ENCODE measurements around the gene UBE2O. TPM values are rescaled to one million over a fixed set of nuclear protein-coding genes. Genes with fewer than 3 reads are reported as not detected.

UBE2O gene
- total and polyA plus RNA-seq, 4 donors, result 3.3 to 71.5 (median 9.2) TPM

DNA sequence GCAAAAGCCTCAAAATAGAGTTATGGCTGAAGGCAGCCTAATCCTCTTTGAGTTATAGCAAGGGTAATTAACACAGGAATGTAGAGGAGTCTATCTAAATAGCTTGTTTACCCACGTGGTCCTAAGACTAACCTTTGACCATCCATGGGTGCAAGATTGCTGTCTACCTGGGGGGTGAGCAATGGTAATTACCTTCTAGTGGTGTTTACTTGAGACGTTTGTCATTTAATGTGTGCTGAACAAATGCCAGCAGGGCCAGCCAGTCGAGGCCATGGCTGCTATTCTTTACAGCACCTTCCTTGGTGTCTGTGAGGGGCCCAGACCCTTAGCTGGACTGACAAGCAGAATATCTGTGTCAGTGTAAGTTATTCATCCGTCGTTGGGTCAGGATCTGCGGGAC lies 85.3 kb downstream of the UBE2O start:
- no peak overlapping the region for H3K27ac ChIP-seq (ENCODE audit: low read depth in 1 of 2, low read length in 2 of 2)
- H3K9me3 ChIP-seq (ENCODE audit: control insufficient read depth in 4 of 4, low read length in 3 of 4), result no peaks in the 10 kb centered on the region
- H3K9ac ChIP-seq (ENCODE audit: low read depth in 1 of 2, low read length in 2 of 2), result no peak overlapping the region
- no peak for DNase-seq (ENCODE audit: low spot score)
- 73% methylated on average over 6 of the region's 6 CpGs for WGBS
- H3K4me3 ChIP-seq (ENCODE audit: low read depth in 1 of 3, low read length in 3 of 3), result no peak overlapping the region
- H3K36me3 ChIP-seq (ENCODE audit: control insufficient read depth in 4 of 4, insufficient read depth in 3 of 4, low read depth in 1 of 4, low read length in 3 of 4), result no peaks in the 10 kb centered on the region
- no peaks in the 10 kb centered on the region for H3K27me3 ChIP-seq (ENCODE audit: control insufficient read depth in 4 of 4, insufficient read depth in 4 of 4, low read length in 3 of 4)
- no peak for TF ChIP-seq JUND (IDR thresholded peaks at IDR 0.05)
- no peak for TF ChIP-seq TAF1 (conservative IDR thresholded peaks at IDR 0.05)
- TF ChIP-seq RXRA (IDR thresholded peaks at IDR 0.05), result no peak
- TF ChIP-seq FOXA2 (IDR thresholded peaks at IDR 0.05), result no peak
- no peaks in the 10 kb centered on the region for H3K4me1 ChIP-seq (ENCODE audit: control insufficient read depth in 4 of 4, insufficient read depth in 4 of 4, low read length in 3 of 4)

DNA sequence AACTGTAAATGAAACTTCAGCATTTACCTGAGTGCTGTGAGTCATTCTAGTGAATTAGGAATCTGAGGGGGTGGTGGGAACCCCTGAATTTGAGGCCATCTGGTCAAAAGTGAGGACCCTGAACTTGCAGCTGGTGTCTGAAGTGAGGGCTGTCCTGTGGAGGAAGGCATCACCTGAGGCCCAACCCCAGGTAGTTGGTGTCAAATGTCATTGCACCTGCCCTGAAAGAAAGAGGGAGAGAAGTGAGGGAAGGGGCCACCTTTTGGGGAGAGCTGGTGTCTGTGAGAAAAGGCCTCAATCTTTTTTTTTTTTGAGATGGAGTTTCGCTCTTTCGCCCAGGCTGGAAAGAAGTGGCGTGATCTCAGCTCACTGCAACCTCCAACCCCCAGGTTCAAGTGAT lies 86.7 kb downstream of the UBE2O start:
- H3K9ac ChIP-seq (ENCODE audit: low read depth in 1 of 2, low read length in 2 of 2), result no peak overlapping the region
- no peaks in the 10 kb centered on the region for H3K36me3 ChIP-seq (ENCODE audit: control insufficient read depth in 4 of 4, insufficient read depth in 3 of 4, low read depth in 1 of 4, low read length in 3 of 4)
- 95% methylated on average over 3 of the region's 3 CpGs for WGBS
- H3K27me3 ChIP-seq (ENCODE audit: control insufficient read depth in 4 of 4, insufficient read depth in 4 of 4, low read length in 3 of 4), result no peaks in the 10 kb centered on the region
- H3K9me3 ChIP-seq (ENCODE audit: control insufficient read depth in 4 of 4, low read length in 3 of 4), result no peaks in the 10 kb centered on the region
- no peaks in the 10 kb centered on the region for H3K4me1 ChIP-seq (ENCODE audit: control insufficient read depth in 4 of 4, insufficient read depth in 4 of 4, low read length in 3 of 4)
- no peak overlapping the region for H3K4me3 ChIP-seq (ENCODE audit: low read depth in 1 of 3, low read length in 3 of 3)
- no peak for DNase-seq (ENCODE audit: low spot score)
- H3K27ac ChIP-seq (ENCODE audit: low read depth in 1 of 2, low read length in 2 of 2), result no peak overlapping the region
- TF ChIP-seq TAF1 (conservative IDR thresholded peaks at IDR 0.05) (no peak), RXRA (IDR thresholded peaks at IDR 0.05) (no peak), YY1 (IDR thresholded peaks at IDR 0.05) (no peak), FOXA1 (IDR thresholded peaks at IDR 0.05) (no peak), NR2F2 (IDR thresholded peaks at IDR 0.05) (no peak), RAD21 (IDR thresholded peaks at IDR 0.05) (no peak), SP1 (IDR thresholded peaks at IDR 0.05) (no peak), FOXA2 (IDR thresholded peaks at IDR 0.05) (no peak)
- TF ChIP-seq, protein P1, sequence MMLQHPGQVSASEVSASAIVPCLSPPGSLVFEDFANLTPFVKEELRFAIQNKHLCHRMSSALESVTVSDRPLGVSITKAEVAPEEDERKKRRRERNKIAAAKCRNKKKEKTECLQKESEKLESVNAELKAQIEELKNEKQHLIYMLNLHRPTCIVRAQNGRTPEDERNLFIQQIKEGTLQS (IDR thresholded peaks at IDR 0.05), result no peak
- TF ChIP-seq, protein P2, sequence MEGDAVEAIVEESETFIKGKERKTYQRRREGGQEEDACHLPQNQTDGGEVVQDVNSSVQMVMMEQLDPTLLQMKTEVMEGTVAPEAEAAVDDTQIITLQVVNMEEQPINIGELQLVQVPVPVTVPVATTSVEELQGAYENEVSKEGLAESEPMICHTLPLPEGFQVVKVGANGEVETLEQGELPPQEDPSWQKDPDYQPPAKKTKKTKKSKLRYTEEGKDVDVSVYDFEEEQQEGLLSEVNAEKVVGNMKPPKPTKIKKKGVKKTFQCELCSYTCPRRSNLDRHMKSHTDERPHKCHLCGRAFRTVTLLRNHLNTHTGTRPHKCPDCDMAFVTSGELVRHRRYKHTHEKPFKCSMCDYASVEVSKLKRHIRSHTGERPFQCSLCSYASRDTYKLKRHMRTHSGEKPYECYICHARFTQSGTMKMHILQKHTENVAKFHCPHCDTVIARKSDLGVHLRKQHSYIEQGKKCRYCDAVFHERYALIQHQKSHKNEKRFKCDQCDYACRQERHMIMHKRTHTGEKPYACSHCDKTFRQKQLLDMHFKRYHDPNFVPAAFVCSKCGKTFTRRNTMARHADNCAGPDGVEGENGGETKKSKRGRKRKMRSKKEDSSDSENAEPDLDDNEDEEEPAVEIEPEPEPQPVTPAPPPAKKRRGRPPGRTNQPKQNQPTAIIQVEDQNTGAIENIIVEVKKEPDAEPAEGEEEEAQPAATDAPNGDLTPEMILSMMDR (IDR thresholded peaks at IDR 0.05; ENCODE audit: low read depth, low read length, missing input control), result no peak

DNA sequence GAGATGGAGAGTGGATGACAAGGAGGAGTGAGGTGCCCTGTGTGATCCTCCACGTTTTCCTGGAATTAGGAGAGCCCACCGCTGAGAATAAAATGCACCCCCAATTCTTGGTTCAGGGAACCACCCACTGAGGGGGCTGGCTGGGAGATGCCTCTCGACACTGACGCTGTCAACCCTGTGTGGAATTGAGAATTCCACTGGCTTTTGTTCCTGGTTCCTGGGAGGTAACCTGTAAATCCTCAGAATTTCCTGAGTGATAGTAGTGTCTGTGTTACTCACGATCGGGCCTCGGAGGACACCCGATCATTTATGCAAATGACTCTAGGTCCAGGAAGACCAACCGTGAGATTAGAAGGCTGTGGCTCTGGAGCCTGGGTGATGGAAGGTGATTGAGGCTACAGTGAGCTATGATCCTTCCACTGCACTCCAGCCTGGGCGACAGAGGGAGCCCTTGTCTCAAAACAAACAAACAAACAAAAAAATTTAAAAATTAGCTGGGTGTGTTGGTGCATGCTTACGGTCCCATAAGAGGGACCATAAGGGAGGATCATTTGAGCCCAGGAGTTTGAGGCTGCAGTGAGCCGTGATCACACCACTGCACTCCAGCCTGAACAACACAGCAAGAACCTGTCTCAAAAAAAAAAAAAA lies 87.6 kb downstream of the UBE2O start:
- Histone ChIP-seq H3K4me3 (ENCODE audit: low read depth in 1 of 3, low read length in 3 of 3) (no peak overlapping the region), H3K9me3 (ENCODE audit: control insufficient read depth in 4 of 4, low read length in 3 of 4) (no peaks in the 10 kb centered on the region), H3K27ac (ENCODE audit: low read depth in 1 of 2, low read length in 2 of 2) (no peak overlapping the region), H3K27me3 (ENCODE audit: control insufficient read depth in 4 of 4, insufficient read depth in 4 of 4, low read length in 3 of 4) (no peaks in the 10 kb centered on the region), H3K4me1 (ENCODE audit: control insufficient read depth in 4 of 4, insufficient read depth in 4 of 4, low read length in 3 of 4) (no peaks in the 10 kb centered on the region), H3K36me3 (ENCODE audit: control insufficient read depth in 4 of 4, insufficient read depth in 3 of 4, low read depth in 1 of 4, low read length in 3 of 4) (no peaks in the 10 kb centered on the region), H3K9ac (ENCODE audit: low read depth in 1 of 2, low read length in 2 of 2) (no peak overlapping the region)
- no peak for DNase-seq (ENCODE audit: low spot score)
- WGBS, result 43% methylated on average over 12 of the region's 12 CpGs
- no peak for TF ChIP-seq HNF4G (IDR thresholded peaks at IDR 0.05)
- TF ChIP-seq FOXA1 (IDR thresholded peaks at IDR 0.05), result no peak
- TF ChIP-seq, protein P3, sequence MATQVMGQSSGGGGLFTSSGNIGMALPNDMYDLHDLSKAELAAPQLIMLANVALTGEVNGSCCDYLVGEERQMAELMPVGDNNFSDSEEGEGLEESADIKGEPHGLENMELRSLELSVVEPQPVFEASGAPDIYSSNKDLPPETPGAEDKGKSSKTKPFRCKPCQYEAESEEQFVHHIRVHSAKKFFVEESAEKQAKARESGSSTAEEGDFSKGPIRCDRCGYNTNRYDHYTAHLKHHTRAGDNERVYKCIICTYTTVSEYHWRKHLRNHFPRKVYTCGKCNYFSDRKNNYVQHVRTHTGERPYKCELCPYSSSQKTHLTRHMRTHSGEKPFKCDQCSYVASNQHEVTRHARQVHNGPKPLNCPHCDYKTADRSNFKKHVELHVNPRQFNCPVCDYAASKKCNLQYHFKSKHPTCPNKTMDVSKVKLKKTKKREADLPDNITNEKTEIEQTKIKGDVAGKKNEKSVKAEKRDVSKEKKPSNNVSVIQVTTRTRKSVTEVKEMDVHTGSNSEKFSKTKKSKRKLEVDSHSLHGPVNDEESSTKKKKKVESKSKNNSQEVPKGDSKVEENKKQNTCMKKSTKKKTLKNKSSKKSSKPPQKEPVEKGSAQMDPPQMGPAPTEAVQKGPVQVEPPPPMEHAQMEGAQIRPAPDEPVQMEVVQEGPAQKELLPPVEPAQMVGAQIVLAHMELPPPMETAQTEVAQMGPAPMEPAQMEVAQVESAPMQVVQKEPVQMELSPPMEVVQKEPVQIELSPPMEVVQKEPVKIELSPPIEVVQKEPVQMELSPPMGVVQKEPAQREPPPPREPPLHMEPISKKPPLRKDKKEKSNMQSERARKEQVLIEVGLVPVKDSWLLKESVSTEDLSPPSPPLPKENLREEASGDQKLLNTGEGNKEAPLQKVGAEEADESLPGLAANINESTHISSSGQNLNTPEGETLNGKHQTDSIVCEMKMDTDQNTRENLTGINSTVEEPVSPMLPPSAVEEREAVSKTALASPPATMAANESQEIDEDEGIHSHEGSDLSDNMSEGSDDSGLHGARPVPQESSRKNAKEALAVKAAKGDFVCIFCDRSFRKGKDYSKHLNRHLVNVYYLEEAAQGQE (IDR thresholded peaks at IDR 0.05), result no peak
- TF ChIP-seq, protein P4, sequence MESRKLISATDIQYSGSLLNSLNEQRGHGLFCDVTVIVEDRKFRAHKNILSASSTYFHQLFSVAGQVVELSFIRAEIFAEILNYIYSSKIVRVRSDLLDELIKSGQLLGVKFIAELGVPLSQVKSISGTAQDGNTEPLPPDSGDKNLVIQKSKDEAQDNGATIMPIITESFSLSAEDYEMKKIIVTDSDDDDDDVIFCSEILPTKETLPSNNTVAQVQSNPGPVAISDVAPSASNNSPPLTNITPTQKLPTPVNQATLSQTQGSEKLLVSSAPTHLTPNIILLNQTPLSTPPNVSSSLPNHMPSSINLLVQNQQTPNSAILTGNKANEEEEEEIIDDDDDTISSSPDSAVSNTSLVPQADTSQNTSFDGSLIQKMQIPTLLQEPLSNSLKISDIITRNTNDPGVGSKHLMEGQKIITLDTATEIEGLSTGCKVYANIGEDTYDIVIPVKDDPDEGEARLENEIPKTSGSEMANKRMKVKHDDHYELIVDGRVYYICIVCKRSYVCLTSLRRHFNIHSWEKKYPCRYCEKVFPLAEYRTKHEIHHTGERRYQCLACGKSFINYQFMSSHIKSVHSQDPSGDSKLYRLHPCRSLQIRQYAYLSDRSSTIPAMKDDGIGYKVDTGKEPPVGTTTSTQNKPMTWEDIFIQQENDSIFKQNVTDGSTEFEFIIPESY (IDR thresholded peaks at IDR 0.05), result no peak
- no peak for TF ChIP-seq EGR1 (IDR thresholded peaks at IDR 0.05; ENCODE audit: low read depth in 2 of 2)
- no peak for TF ChIP-seq TAF1 (conservative IDR thresholded peaks at IDR 0.05)
- TF ChIP-seq, protein P1 (IDR thresholded peaks at IDR 0.05), result no peak
- TF ChIP-seq JUND (IDR thresholded peaks at IDR 0.05), result no peak
- peak; percentile 48 to 57 for TF ChIP-seq RAD21 (IDR thresholded peaks at IDR 0.05)
- no peak for TF ChIP-seq FOXA2 (IDR thresholded peaks at IDR 0.05)
- TF ChIP-seq HNF4A (conservative IDR thresholded peaks at IDR 0.05), result no peak
- TF ChIP-seq, protein P2 (IDR thresholded peaks at IDR 0.05; ENCODE audit: low read depth, low read length, missing input control), result peak; percentile 29
- TF ChIP-seq SP1 (IDR thresholded peaks at IDR 0.05), result no peak

Data from liver (tissue), 9 donors.